ENCODE data around the gene GZMB. TPM values are rescaled to one million over a fixed set of nuclear protein-coding genes. Genes with fewer than 3 reads are reported as not detected.

GZMB gene
- total and polyA plus RNA-seq, 2 of the 8 experiments (the other 6 are each of a cell fraction or from before 2014, with no cell fraction given), result not detected

GRCh38 chr14:24678801-24679247 lies 44.8 kb upstream of the GZMB start (continued):
- TF ChIP-seq CHD7 (IDR thresholded peaks at IDR 0.05; ENCODE audit: insufficient replicate concordance, low read length) (peak; percentile 37), CTBP2 (IDR thresholded peaks at IDR 0.05; ENCODE audit: borderline replicate concordance, insufficient read depth, insufficient read length, low read length) (no peak), EP300 (IDR thresholded peaks at IDR 0.05; ENCODE audit: borderline replicate concordance in 1 of 2, low read depth in 2 of 2, low read length in 2 of 2) (peak in 1 of 2 experiments; percentile 42; a peak in 1 of 3 replicates), BRCA1 (IDR thresholded peaks at IDR 0.05; ENCODE audit: low read depth, low read length) (no peak), CTCF (IDR thresholded peaks at IDR 0.05; ENCODE audit: control extremely low read depth in 1 of 3, insufficient read depth in 1 of 3, low read depth in 1 of 3, low read length in 3 of 3) (peak; percentile 79 to 99 (median 94)), TBP (IDR thresholded peaks at IDR 0.05; ENCODE audit: low read depth, low read length) (no peak), SIX5 (IDR thresholded peaks at IDR 0.05; ENCODE audit: low read depth, low read length) (no peak), SUZ12 (IDR thresholded peaks at IDR 0.05; ENCODE audit: low read length) (no peak)

Measured in H1 (cell line).